Astrocyte of the spinal cord (primary cell): ENCODE data around the gene TXNDC11.

ENCODE experiments used
- DNase-seq: peaks from one replicate; pipeline ENCODE4 v3.0.0; 2011; ENCODE audit warnings: low read depth, low spot score
- H3K4me3 ChIP-seq: 2 replicates; pipeline ENCODE4 v1.5.1; 2011; ENCODE audit warnings: low read depth, mild to moderate bottlenecking, low read length, moderate library complexity
- in situ Hi-C: cut with HindIII; loops from 2 replicates; pipeline ENCODE4 v1.10.0; 2017; ENCODE audit warnings: low sequenced_read_pairs
- TF ChIP-seq, protein P1 (sequence below): IDR thresholded peaks from 2 replicates; pipeline ENCODE4 v1.5.1; 2012; ENCODE audit warnings: low read depth, mild to moderate bottlenecking, low read length, inconsistent platforms

The TXNDC11 gene

DNA sequence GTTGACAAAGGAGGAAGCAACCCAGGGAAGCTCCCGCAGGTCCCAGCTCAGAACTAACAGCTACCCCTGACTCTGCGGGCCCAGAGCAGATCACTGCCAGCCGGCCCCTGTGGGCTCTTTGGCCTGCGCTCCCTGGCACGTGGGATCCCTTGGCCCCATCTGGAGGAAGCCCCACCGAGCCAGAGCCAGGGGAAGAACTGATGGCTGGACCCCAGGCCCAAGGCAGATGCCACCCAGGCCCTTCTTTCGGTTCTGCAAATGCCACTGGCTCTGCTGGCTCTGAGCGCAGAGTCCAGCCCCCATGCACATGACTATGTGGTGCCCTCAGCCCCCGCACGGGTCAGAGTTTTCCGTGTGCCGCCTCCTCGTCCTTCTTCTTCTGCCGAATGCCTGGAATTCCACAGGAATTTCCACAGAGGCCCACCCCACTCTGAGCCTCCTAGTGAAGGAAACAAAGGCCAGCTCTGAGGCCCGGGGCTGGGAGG, 110.2 kb downstream of the TXNDC11 start:
- in situ Hi-C loops, result no loop called here
- H3K4me3 ChIP-seq, result no peak overlapping the region
- peak; percentile 41 for DNase-seq
- TF ChIP-seq, protein P1, sequence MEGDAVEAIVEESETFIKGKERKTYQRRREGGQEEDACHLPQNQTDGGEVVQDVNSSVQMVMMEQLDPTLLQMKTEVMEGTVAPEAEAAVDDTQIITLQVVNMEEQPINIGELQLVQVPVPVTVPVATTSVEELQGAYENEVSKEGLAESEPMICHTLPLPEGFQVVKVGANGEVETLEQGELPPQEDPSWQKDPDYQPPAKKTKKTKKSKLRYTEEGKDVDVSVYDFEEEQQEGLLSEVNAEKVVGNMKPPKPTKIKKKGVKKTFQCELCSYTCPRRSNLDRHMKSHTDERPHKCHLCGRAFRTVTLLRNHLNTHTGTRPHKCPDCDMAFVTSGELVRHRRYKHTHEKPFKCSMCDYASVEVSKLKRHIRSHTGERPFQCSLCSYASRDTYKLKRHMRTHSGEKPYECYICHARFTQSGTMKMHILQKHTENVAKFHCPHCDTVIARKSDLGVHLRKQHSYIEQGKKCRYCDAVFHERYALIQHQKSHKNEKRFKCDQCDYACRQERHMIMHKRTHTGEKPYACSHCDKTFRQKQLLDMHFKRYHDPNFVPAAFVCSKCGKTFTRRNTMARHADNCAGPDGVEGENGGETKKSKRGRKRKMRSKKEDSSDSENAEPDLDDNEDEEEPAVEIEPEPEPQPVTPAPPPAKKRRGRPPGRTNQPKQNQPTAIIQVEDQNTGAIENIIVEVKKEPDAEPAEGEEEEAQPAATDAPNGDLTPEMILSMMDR, result no peak

DNA sequence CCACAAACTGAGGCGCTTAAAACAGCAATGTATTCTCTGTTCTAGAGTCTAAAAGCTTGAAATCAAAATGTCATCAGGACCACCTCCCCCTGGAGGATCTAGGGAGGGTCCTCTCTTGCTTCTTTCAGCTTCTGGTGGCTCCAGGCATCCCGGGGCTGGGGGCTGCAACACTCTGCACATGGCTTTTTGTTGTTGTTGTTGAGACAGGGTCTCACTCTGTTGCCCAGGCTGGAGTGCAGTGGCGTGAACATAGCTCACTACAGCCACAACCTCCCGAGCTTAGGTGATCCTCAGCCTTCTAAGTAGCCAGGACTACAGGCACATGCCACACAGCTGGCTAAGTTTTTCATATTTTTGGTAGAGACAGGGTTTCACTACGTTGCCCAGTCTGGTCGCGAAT, 111.4 kb downstream of the TXNDC11 start:
- DNase-seq, result no peak
- TF ChIP-seq, protein P1, result no peak
- in situ Hi-C loops, result no loop called here

DNA sequence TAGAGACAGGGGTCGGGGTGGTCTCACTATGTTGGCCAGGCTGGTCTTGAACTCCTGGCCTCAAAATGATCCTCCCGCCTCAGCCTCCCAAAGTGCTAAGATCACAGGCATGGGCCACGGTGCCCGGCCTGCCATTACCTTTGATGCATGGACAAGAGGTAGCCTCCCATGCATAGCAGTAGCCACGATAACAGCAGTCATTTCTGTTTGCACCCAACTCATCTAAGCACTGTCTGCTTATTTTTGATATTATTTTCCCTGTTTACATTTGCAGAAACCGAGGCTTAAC, 111.9 kb downstream of the TXNDC11 start:
- in situ Hi-C loops, result no loop called here
- TF ChIP-seq, protein P1, result no peak
- DNase-seq, result no peak
- H3K4me3 ChIP-seq, result no peak overlapping the region

More for the DNA sequence above, 111.4 kb downstream of the TXNDC11 start:
- H3K4me3 ChIP-seq, result no peak overlapping the region

DNA sequence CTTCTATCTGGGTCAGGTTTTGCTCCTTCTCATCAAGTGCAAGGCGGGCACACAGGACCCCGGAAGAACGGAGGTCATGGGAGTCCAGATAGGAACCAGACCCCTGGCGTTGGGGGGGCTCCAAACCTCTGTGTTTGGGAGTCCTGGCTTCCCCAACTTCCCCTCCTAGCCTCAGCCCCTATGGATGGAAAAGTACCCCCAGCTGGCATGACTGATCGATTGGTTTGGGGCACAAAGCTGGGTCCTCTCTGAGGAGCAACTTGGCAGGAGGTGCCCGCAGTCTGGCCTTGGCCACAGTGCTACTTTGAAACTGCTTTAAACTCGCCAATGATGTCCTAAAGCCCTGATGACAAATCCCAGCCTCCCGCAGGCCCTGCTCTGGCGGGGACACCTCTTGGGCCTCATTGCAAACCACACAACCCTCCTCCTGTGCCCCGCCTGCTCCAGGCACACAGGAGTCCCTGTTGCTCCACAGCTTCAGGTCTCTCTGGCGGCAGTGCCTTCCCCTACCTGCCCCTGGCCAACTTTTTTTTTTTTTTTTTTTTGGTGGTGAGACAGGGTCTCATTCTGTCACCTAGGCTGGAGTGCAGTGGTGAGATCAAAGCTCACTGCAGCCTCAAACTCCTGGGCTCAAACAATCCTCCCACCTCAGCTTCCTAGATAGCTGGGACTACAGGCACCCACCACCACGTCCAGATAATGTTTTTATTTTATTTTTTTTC, 112.5 kb downstream of the TXNDC11 start:
- no peak overlapping the region for H3K4me3 ChIP-seq
- DNase-seq, result no peak
- TF ChIP-seq, protein P1, result no peak
- in situ Hi-C loops, result no loop called here
